HCT116 (cell line): ENCODE measurements around the gene AKT1. TPM values are rescaled to one million over a fixed set of nuclear protein-coding genes. Genes with fewer than 3 reads are reported as not detected.

Experiments
- ATAC-seq: fragments of 200-7000 bp; cut with Tn5 transposase; 2 replicates; pipeline ENCODE4 v1.9.1; 2020; ENCODE audit warnings: mild to moderate bottlenecking, moderate library complexity
- BruUV-seq: library from RNA; stranded (reverse); fragments of 400-500 nt; replicated peaks from 2 replicates; lab custom pipeline; 2021; lab: Mats Ljungman, UMichigan
- CTCF ChIA-PET: fragments of 300-600 bp; sonication (Branson Sonifier 250); formaldehyde crosslinking; loops from one replicate; lab custom pipeline; 2021; ENCODE audit warnings: antibody characterized with exemption; lab: Charles Lee
- POLR2A ChIA-PET: fragments of 300-600, 350-600 bp; sonication (Branson Sonifier 250); formaldehyde crosslinking; loops from one replicate; lab custom pipeline; 2021; ENCODE audit warnings: antibody characterized with exemption; lab: Charles Lee
- RAD21 ChIA-PET, 2 experiments: fragments of 300-600 bp; sonication (Branson Sonifier 250); formaldehyde crosslinking; loops; one replicate each; lab custom pipeline; 2023; ENCODE audit warnings: low total read pairs in 2 of 2; ENCODE audit not compliant: uncharacterized antibody in 2 of 2, unreplicated experiment in 2 of 2, low non-redundant PET in 1 of 2; lab: Charles Lee
- DNase-seq: peaks from one replicate; pipeline ENCODE4 v3.0.0-alpha.2; 2010; ENCODE audit warnings: low read depth, low spot score
- H2AFZ ChIP-seq: fragments of 200-600 bp; shearing (Covaris generic), sonication (generic); 2 replicates; pipeline ENCODE4 v1.6.1; 2017; ENCODE audit warnings: low read depth, mixed run types, mixed read lengths, antibody characterized with exemption, low read length; ENCODE audit not compliant: poor library complexity, severe bottlenecking
- H3K27ac ChIP-seq: 2 replicates; pipeline ENCODE4 v1.5.1; 2012; ENCODE audit warnings: low read depth, low read length
- H3K27me3 ChIP-seq: fragments of 200-600 bp; sonication (generic); 2 replicates; pipeline ENCODE4 v1.6.1; 2016; ENCODE audit warnings: mixed run types, low read length, mixed read lengths; ENCODE audit not compliant: insufficient read depth
- H3K36me3 ChIP-seq, 2 experiments: fragments of 200-500 bp in 1 of 2; fragments of 200-600 bp in 1 of 2; sonication (Bioruptor generic) in 1 of 2; sonication (generic) in 1 of 2; 2 replicates each; pipeline versions ENCODE4 v1.5.1 to v1.6.1; 2014 to 2016; ENCODE audit warnings: low read length in 2 of 2, inconsistent platforms in 1 of 2, mixed read lengths in 1 of 2, mixed run types in 1 of 2; ENCODE audit not compliant: insufficient read depth in 2 of 2, control insufficient read depth in 1 of 2
- H3K4me1 ChIP-seq, 2 experiments: fragments of 200-600 bp in 1 of 2; sonication (generic) in 1 of 2; 2 replicates each; pipeline versions ENCODE4 v1.5.1 to v1.6.1; 2012 to 2017; ENCODE audit warnings: low read length in 2 of 2, inconsistent platforms in 1 of 2, mild to moderate bottlenecking in 1 of 2, mixed read lengths in 1 of 2, mixed run types in 1 of 2, moderate library complexity in 1 of 2; ENCODE audit not compliant: insufficient read depth in 2 of 2, control insufficient read depth in 1 of 2
- H3K4me2 ChIP-seq: fragments of 200-600 bp; sonication (generic); 2 replicates; pipeline ENCODE4 v1.6.1; 2017; ENCODE audit warnings: mixed run types, low read length, mixed read lengths
- H3K4me3 ChIP-seq, 2 experiments: fragments of 200-600 bp in 1 of 2; sonication (generic) in 1 of 2; replicated peaks in 1 of 2; 2 replicates each; pipeline ENCODE4 v1.5.1; 2011 to 2016; ENCODE audit warnings: low read length in 2 of 2, control low read depth in 1 of 2, low read depth in 1 of 2, mild to moderate bottlenecking in 1 of 2, mixed read lengths in 1 of 2, mixed run types in 1 of 2
- H3K79me2 ChIP-seq: fragments of 200-600 bp; sonication (generic); 2 replicates; pipeline ENCODE4 v1.6.1; 2017; ENCODE audit warnings: mild to moderate bottlenecking, mixed run types, low read length, moderate library complexity, mixed read lengths; ENCODE audit not compliant: insufficient read depth
- H3K9ac ChIP-seq: fragments of 200-600 bp; sonication (generic); 2 replicates; pipeline ENCODE4 v1.6.1; 2016; ENCODE audit warnings: low read length, mixed read lengths
- H3K9me2 ChIP-seq: fragments of 200-600 bp; sonication (generic), shearing (Covaris generic); 2 replicates; pipeline ENCODE4 v1.6.1; 2017; ENCODE audit warnings: mixed run types, mild to moderate bottlenecking, moderate library complexity; ENCODE audit not compliant: insufficient read depth
- H3K9me3 ChIP-seq, 2 experiments: fragments of 200-500 bp in 1 of 2; fragments of 200-600 bp in 1 of 2; sonication (Bioruptor generic) in 1 of 2; sonication (generic) in 1 of 2; 2 replicates each; pipeline ENCODE4 v1.6.1; 2014 to 2017; ENCODE audit warnings: low read length in 2 of 2, mixed read lengths in 2 of 2, inconsistent platforms in 1 of 2, low read depth in 1 of 2, mild to moderate bottlenecking in 1 of 2, mixed run types in 1 of 2, moderate library complexity in 1 of 2; ENCODE audit not compliant: control insufficient read depth in 1 of 2, insufficient read depth in 1 of 2
- H4K20me1 ChIP-seq: fragments of 200-600 bp; sonication (generic), shearing (Covaris generic); 2 replicates; pipeline ENCODE4 v1.6.1; 2017; ENCODE audit warnings: mixed run types, mild to moderate bottlenecking, moderate library complexity; ENCODE audit not compliant: insufficient read depth
- EGR1 ChIP-seq: IDR thresholded peaks from 2 replicates; pipeline ENCODE4 v1.6.1; 2012; ENCODE audit warnings: low read depth
- ELF1 ChIP-seq: IDR thresholded peaks from 2 replicates; pipeline ENCODE4 v1.6.1; 2012; ENCODE audit warnings: low read depth, borderline replicate concordance
- EZH2 ChIP-seq: fragments of 200-600 bp; sonication (generic); IDR thresholded peaks from 2 replicates; pipeline ENCODE4 v1.6.1; 2017; ENCODE audit warnings: antibody characterized with exemption, mixed run types
- EZH2phosphoT487 ChIP-seq: fragments of 200-600 bp; IDR thresholded peaks from 2 replicates; pipeline ENCODE4 v1.6.1; 2018; ENCODE audit warnings: antibody characterized with exemption, borderline replicate concordance
- POLR2A ChIP-seq: IDR thresholded peaks from 2 replicates; pipeline ENCODE4 v1.7.0; 2011; ENCODE audit warnings: borderline replicate concordance; ENCODE audit not compliant: insufficient read depth, insufficient read length; ENCODE audit errors: extremely low read depth
- RAD21 ChIP-seq: IDR thresholded peaks from 2 replicates; pipeline ENCODE4 v1.6.1; 2012; ENCODE audit warnings: low read depth, mild to moderate bottlenecking
- SIN3A ChIP-seq: IDR thresholded peaks from 2 replicates; pipeline ENCODE4 v1.6.1; 2012; ENCODE audit warnings: low read depth
- SP1 ChIP-seq: IDR thresholded peaks from 2 replicates; pipeline ENCODE4 v1.6.1; 2012; ENCODE audit warnings: low read depth
- SRF ChIP-seq: IDR thresholded peaks from 2 replicates; pipeline ENCODE4 v1.6.1; 2012; ENCODE audit warnings: low read depth
- TCF7L2 ChIP-seq: IDR thresholded peaks from 2 replicates; pipeline ENCODE4 v1.7.0; 2011; ENCODE audit warnings: borderline replicate concordance, inconsistent platforms; ENCODE audit not compliant: insufficient read depth, insufficient read length; ENCODE audit errors: extremely low read depth
- ZFX ChIP-seq: fragments of 450-650 bp; IDR thresholded peaks from 2 replicates; pipeline ENCODE4 v1.6.1; 2017
- ZNF274 ChIP-seq: fragments of 200-500 bp; sonication (Bioruptor generic); IDR thresholded peaks from 2 replicates; pipeline ENCODE4 v1.6.1; 2014; ENCODE audit warnings: mild to moderate bottlenecking, low read depth, low read length, inconsistent platforms
- intact Hi-C: fragments of 100-400 bp; cut with micrococcal nuclease; formaldehyde crosslinking; loops from 2 replicates; pipeline ENCODE4 v1.10.0; 2022
- total RNA-seq: library from RNA; stranded (reverse); gene quantifications from one replicate; pipeline ENCODE4 v1.2.1, GENCODE V29; 2021; ENCODE audit not compliant: unreplicated experiment
- TF ChIP-seq, protein P1 (sequence below): IDR thresholded peaks from 2 replicates; pipeline ENCODE4 v1.6.1; 2012; ENCODE audit warnings: low read depth
- TF ChIP-seq, protein P2 (sequence below), 3 experiments: fragments of 200-600 bp in 1 of 3; sonication (generic) in 1 of 3; IDR thresholded peaks in 2 of 3; conservative IDR thresholded peaks in 1 of 3; 2 replicates each; pipeline ENCODE4 v1.5.1; 2012 to 2017; ENCODE audit warnings: low read depth in 2 of 3, low read length in 2 of 3, antibody characterized with exemption in 1 of 3, borderline replicate concordance in 1 of 3, control low read depth in 1 of 3, mild to moderate bottlenecking in 1 of 3, mixed read lengths in 1 of 3, mixed run types in 1 of 3, moderate library complexity in 1 of 3; ENCODE audit not compliant: insufficient read depth in 1 of 3
- TF ChIP-seq, protein P3 (sequence below): IDR thresholded peaks from 2 replicates; pipeline ENCODE4 v1.6.1; 2012
- TF ChIP-seq, protein P4 (sequence below): IDR thresholded peaks from 2 replicates; pipeline ENCODE4 v1.6.1; 2012
- TF ChIP-seq, protein P5 (sequence below): IDR thresholded peaks from 2 replicates; pipeline ENCODE4 v1.6.1; 2011; ENCODE audit warnings: mild to moderate bottlenecking, low read length, moderate library complexity; ENCODE audit not compliant: insufficient replicate concordance; ENCODE audit errors: extremely low read depth

Gene AKT1
- total RNA-seq, 1 experiment from 2014 or later, result 152 TPM

DNA sequence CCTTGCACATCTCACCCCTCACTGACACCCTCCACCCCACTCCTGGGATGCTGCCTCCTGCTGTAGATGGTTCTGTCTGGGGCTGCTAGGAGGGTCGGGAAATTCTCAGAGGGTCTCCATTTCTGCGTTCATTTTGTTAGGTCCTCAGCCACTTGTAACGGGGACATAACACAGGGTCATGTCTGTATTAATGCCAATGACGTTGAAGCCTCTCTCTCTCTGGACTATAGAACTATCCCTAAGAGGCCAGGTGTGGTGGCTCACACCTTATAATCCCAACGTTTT is 28.0 kb downstream of the AKT1 start:
- Histone ChIP-seq H2AFZ (no peak overlapping the region), H3K27me3 (no peaks in the 10 kb centered on the region), H3K9me3 (peaks cover 0 to 11% of the 10 kb centered on the region in 2 experiments; a peak in 2 of 4 replicates), H3K4me3 (no peak overlapping the region), H3K27ac (no peak overlapping the region), H3K9ac (no peak overlapping the region), H3K4me2 (no peak overlapping the region), H3K4me1 (peaks cover 3 to 9% of the 10 kb centered on the region in 2 experiments; a peak in 3 of 4 replicates), H3K79me2 (no peaks in the 10 kb centered on the region), H4K20me1 (no peaks in the 10 kb centered on the region), H3K9me2 (no peaks in the 10 kb centered on the region), H3K36me3 (peaks cover 0 to 23% of the 10 kb centered on the region in 2 experiments; a peak in 3 of 4 replicates)
- CTCF ChIA-PET, result no interaction called here
- no peak for DNase-seq
- no TSS peak for BruUV-seq
- intact Hi-C loops, result no loop called here
- POLR2A ChIA-PET, result interaction anchor here (1.4 kb wide), 1 partner anchor 59 kb away, joined by 3 read pairs; no protein-coding TSS in a partner anchor
- ATAC-seq, result no peak
- no peak for TF ChIP-seq EZH2phosphoT487
- no peak for TF ChIP-seq ZNF274
- TF ChIP-seq, protein P1, sequence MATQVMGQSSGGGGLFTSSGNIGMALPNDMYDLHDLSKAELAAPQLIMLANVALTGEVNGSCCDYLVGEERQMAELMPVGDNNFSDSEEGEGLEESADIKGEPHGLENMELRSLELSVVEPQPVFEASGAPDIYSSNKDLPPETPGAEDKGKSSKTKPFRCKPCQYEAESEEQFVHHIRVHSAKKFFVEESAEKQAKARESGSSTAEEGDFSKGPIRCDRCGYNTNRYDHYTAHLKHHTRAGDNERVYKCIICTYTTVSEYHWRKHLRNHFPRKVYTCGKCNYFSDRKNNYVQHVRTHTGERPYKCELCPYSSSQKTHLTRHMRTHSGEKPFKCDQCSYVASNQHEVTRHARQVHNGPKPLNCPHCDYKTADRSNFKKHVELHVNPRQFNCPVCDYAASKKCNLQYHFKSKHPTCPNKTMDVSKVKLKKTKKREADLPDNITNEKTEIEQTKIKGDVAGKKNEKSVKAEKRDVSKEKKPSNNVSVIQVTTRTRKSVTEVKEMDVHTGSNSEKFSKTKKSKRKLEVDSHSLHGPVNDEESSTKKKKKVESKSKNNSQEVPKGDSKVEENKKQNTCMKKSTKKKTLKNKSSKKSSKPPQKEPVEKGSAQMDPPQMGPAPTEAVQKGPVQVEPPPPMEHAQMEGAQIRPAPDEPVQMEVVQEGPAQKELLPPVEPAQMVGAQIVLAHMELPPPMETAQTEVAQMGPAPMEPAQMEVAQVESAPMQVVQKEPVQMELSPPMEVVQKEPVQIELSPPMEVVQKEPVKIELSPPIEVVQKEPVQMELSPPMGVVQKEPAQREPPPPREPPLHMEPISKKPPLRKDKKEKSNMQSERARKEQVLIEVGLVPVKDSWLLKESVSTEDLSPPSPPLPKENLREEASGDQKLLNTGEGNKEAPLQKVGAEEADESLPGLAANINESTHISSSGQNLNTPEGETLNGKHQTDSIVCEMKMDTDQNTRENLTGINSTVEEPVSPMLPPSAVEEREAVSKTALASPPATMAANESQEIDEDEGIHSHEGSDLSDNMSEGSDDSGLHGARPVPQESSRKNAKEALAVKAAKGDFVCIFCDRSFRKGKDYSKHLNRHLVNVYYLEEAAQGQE, result no peak
- TF ChIP-seq, protein P2, sequence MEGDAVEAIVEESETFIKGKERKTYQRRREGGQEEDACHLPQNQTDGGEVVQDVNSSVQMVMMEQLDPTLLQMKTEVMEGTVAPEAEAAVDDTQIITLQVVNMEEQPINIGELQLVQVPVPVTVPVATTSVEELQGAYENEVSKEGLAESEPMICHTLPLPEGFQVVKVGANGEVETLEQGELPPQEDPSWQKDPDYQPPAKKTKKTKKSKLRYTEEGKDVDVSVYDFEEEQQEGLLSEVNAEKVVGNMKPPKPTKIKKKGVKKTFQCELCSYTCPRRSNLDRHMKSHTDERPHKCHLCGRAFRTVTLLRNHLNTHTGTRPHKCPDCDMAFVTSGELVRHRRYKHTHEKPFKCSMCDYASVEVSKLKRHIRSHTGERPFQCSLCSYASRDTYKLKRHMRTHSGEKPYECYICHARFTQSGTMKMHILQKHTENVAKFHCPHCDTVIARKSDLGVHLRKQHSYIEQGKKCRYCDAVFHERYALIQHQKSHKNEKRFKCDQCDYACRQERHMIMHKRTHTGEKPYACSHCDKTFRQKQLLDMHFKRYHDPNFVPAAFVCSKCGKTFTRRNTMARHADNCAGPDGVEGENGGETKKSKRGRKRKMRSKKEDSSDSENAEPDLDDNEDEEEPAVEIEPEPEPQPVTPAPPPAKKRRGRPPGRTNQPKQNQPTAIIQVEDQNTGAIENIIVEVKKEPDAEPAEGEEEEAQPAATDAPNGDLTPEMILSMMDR (IDR thresholded peaks at IDR 0.05 in 2 of 3, conservative IDR thresholded peaks at IDR 0.05 in 1 of 3; ENCODE audit: borderline replicate concordance in 1 of 3, insufficient read depth in 1 of 3, low read depth in 2 of 3, low read length in 2 of 3), result no peak
- no peak for TF ChIP-seq SP1
- TF ChIP-seq POLR2A, result no peak
- no peak for TF ChIP-seq SRF
- TF ChIP-seq RAD21, result no peak
- TF ChIP-seq, protein P3, sequence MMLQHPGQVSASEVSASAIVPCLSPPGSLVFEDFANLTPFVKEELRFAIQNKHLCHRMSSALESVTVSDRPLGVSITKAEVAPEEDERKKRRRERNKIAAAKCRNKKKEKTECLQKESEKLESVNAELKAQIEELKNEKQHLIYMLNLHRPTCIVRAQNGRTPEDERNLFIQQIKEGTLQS, result no peak
- TF ChIP-seq SIN3A, result no peak
- no peak for TF ChIP-seq EGR1
- no peak for TF ChIP-seq TCF7L2
- TF ChIP-seq, protein P4, sequence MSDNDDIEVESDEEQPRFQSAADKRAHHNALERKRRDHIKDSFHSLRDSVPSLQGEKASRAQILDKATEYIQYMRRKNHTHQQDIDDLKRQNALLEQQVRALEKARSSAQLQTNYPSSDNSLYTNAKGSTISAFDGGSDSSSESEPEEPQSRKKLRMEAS, result no peak
- TF ChIP-seq ZFX, result no peak
- TF ChIP-seq, protein P5, sequence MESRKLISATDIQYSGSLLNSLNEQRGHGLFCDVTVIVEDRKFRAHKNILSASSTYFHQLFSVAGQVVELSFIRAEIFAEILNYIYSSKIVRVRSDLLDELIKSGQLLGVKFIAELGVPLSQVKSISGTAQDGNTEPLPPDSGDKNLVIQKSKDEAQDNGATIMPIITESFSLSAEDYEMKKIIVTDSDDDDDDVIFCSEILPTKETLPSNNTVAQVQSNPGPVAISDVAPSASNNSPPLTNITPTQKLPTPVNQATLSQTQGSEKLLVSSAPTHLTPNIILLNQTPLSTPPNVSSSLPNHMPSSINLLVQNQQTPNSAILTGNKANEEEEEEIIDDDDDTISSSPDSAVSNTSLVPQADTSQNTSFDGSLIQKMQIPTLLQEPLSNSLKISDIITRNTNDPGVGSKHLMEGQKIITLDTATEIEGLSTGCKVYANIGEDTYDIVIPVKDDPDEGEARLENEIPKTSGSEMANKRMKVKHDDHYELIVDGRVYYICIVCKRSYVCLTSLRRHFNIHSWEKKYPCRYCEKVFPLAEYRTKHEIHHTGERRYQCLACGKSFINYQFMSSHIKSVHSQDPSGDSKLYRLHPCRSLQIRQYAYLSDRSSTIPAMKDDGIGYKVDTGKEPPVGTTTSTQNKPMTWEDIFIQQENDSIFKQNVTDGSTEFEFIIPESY, result no peak
- no peak for TF ChIP-seq EZH2
- no peak for TF ChIP-seq ELF1
- RAD21 ChIA-PET, result no interaction called here
